ENCODE data around the gene SIRT7.

SIRT7 gene, protein sequence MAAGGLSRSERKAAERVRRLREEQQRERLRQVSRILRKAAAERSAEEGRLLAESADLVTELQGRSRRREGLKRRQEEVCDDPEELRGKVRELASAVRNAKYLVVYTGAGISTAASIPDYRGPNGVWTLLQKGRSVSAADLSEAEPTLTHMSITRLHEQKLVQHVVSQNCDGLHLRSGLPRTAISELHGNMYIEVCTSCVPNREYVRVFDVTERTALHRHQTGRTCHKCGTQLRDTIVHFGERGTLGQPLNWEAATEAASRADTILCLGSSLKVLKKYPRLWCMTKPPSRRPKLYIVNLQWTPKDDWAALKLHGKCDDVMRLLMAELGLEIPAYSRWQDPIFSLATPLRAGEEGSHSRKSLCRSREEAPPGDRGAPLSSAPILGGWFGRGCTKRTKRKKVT

DNA sequence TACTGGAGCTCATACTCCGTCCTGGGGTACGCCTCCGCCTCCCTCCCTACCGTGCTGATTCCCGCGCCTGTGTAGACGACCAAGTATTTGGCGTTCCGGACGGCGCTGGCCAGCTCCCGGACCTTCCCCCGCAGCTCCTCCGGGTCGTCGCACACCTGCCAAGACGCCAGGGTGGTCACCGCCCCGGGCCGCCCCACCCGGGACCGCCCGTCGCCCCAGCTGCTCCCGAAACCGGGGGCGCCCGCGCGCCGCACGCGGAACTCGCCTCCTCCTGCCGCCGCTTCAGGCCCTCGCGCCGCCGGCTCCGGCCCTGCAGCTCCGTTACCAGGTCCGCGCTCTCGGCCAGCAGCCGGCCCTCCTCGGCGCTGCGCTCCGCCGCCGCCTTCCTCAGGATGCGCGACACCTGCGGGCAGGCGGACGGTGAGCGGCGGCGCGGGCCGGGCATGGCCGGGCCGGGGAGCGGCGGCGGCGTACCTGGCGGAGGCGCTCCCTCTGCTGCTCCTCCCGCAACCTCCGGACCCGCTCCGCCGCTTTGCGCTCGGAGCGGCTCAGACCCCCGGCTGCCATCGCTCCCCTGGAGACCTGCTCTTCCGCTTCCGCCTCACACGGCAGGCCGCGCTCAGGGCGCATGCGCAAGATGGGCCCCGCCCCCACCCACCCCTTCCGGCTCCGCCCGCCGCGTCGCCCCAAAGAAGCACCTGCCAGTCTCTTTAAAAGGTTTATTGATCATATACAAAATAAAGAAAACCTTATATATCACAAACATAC lies at the start of gene SIRT7:
TSS of gene SIRT7 (minus strand) at position 612 of the 768 bp plus-strand sequence. CDS start at position 567, 45 bp downstream.
- no peak for FAIRE-seq

DNA sequence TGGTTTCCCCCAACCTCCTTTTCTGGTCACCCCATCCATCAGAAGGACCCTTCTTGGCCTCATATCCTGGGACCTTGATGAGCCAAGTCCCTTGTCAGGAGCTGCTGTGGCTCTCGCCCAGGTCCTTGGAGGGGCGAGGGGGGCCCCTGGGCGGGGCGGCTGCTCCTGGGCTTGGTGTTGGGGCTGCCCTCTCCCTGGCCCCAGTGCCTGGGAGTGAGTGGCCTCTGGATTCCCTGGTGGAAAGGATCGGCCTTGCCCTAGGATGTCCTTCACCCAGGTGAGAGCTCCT lies 49.2 kb upstream of the SIRT7 start:
- no peak for FAIRE-seq

DNA sequence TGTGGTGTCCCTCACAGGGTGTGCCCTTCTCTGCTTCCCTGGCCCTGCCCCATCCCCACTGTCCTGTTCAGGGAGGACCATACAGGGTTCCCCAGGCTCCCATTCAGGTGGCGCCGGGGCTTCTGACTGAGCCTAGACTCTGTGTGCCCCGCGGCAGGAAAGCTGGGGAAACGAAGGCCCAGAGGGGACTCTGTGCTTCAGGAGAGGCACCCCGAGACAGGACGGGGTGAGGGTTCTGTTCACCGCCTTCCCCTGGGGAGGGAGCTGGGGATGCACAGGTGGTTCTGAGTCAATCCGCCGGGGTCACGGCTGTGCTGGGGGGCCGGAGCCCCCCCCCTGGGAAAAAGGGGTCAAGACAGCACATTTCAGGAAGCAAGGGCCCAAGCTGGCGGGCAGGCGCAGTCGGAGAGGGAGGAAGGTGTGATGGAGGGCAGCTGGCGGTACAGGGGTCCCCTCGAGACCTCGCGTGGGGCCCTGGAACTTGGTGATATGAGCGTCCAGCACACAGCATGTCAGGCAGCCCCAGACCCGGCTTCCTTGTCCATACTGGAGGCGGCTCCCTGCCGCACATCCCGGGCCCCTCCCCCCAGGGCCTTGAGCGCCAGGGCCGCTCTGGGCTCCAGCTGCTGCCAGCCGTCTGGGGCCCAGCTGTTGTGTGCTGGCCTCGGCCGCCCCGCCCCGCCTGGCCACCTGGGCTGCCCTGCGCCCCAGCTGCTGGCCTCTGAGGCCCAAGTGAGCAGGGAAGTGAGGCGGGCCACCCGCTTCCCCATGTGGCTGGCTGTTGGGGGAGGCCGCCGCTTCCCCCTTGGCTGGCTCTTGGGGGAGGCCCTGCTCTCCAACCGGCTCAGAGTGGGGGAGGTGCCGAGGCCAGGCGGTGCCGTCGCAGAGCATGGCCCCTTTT lies 48.6 kb upstream of the SIRT7 start:
- FAIRE-seq: no peak

DNA sequence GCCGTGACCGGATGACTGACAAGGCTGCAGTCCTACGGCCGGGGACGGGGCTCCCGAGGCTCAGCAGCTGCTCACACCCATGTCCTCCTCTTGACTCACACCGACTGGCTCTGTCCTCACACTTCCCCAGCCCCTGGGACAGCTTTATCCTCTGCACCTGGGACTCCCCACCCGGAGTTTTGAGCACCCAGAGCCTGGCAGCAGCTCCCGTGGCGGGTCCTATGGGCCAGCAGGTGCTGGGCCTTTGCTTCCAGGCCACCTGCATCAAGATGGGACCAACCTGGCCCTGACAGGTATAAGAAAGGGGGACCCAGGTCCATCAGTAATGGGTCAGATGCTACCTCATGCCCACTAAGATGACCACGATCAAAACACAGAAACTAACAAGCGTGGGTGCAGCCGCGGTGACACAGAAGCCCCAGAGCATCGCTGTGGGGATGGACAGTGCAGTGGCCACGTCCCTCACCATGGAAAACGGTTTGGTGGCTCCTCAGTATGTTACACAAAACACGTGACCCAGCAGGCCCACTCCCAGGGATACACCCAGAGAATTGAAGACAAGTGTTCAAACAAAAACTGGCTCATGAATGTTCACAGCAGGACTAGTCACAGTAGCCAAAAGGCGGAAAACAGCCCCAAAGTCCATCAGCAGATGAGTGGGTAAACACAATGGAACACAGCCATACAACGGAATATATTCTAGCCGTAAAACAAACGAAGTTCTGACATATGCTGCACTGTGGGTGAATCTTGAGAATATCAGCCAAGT lies 46.3 kb upstream of the SIRT7 start:
- no peak for FAIRE-seq

- no peak for FAIRE-seq
These were observed 44.8 kb upstream of the SIRT7 start for GRCh38 chr17:81962499-81963441.

DNA sequence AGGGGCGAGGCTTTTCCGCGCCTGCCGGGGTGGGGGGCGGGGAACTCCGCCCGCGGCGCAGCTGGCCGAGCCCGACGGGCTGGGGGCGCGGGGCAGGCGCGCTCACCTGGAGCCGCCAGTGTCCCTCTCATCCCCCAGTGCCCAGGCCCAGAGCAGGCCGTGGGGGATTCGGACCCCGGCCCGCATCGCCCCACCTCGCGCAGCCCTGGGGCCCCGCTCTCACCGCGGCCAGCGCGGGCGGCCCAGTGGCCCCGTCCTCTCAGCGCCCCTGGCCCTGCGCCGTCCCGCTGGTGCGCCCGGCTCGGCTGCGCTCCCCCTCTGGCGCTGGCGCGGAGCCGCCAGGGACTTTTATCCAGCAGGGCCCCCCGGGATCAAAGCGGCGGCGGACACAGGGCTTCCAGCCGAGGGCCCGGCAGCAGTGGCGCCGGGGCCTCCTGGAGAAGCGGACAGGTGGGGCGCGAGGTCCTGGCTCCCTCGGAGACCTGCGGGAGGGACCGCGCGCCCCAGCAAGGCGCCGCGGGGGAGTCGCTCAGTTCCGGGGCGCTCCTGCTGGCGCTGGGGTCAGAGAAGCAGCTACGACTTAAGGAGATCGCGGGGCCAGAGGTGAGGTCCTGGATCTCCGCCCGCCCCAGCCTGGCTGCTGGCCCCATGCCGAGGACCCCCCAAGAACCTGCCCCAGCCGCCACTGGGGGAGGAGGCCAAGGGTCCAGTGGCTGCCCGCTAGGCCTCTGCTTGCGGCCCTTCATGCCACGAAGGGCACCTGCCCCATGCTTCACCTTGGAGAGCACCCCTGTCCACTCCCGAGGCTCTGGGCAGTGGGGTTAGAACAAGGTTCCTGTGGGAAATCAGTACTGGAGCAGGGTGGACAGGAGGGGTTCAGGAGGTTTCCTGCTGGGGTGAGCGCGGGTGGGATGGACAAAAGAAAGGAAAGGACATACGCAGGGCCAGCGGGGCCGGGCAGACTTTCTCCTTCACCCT lies 43.8 kb upstream of the SIRT7 start:
- no peak for FAIRE-seq

DNA sequence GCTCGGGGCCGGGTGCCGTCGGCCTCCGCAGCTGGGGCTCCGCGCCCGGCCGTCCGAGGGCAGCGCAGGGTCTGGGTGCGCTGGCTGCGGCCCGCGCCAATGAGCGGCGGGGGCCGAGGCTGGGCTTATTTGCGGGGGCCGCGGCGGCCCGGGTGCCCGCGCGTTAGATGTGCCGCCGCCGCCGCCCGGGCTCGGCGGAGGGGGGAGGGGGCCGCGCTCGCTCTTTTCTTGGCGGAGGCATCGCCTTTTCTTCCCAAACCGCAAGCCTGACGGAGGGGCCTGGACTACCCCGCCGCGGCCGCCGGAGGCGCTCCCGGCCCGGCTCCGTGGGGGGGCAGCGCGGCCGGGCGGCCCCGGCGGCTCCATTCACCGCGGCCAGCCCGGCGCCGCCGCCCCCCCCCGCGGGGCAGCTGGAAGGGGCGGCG lies 43.1 kb upstream of the SIRT7 start, which contains the start of gene NOTUM:
TSS of gene NOTUM (minus strand) at position 101 of the 425 bp plus-strand sequence. CDS start 278 bp downstream, outside the sequence.
- no peak for FAIRE-seq

DNA sequence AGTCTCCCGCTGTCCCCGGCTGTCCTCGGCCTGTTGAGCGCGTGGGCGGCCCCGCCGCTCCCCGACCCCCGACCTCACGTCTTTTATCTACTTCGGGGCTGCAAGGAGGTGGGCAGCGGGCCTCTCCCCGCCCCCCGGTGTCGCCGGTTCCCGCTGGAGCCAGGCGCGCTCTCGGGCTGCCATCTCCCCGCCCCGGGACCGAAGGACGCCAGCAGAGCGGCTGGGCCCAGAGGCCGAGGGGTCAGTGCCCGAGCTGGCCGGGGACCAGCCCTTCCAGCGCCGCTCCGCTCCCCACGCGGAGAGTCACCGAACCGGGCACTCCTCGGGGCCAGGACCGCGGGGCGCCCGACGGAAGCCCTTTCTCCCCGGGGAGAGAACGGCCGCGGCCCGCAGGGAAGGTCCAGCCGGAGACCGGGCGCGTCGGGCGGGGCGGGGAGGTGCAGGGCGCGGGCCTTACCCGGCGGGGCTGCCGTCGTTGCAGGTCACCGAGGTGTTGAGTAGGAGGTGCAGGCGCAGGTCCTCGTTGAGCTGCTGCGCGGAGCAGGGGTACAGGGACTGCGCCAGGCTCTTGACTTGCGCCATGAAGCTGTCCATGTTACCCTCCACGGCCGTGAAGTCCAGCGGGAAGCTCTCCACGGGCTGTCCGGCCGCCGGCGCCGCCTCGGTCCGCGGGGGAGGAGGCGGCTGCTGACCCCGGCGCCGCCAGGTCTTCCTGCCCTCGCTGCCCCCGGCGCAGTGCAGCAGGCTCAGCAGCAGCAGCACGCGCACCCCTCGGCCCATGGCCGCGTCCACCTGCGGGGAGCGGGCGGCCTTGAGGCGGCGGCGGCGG lies 42.4 kb upstream of the SIRT7 start:
- no peak for FAIRE-seq

GRCh38 chr17:81959362-81960129 lies 41.6 kb upstream of the SIRT7 start:
- no peak for FAIRE-seq

DNA sequence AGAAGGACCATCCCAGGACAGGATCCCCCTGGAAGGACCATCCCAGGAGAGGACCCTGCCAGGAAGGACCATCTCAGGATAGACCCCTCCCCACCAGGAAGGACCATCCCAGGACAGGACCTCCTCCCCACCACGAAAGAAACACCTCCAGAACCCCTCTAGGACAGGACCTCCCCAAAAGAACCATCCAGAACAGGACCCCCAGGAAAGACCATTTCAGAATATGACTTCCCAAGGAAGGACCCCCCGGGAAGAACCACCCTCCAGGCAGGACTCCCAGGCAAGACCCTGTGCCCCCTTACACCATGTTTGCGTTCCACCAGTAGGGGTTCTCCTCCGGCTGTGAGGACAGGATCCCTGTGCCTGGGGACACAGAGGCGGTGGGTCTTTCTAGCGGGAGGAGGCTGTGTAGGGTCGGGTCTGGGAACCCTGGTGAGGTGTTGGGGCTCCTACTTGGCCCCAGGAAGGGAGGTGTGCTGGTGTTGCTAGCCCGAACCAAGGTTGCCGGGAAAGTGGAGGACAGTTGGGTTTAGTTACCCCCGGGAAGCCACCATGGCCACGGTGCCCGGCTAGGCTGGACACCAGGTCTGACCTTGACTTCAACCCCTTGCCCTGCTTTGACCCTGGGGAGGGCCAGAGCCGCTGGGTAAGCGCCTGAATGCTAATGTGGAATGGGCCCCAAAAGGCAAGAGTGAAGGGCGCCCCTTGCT lies 40.8 kb upstream of the SIRT7 start:
- no peak for FAIRE-seq

DNA sequence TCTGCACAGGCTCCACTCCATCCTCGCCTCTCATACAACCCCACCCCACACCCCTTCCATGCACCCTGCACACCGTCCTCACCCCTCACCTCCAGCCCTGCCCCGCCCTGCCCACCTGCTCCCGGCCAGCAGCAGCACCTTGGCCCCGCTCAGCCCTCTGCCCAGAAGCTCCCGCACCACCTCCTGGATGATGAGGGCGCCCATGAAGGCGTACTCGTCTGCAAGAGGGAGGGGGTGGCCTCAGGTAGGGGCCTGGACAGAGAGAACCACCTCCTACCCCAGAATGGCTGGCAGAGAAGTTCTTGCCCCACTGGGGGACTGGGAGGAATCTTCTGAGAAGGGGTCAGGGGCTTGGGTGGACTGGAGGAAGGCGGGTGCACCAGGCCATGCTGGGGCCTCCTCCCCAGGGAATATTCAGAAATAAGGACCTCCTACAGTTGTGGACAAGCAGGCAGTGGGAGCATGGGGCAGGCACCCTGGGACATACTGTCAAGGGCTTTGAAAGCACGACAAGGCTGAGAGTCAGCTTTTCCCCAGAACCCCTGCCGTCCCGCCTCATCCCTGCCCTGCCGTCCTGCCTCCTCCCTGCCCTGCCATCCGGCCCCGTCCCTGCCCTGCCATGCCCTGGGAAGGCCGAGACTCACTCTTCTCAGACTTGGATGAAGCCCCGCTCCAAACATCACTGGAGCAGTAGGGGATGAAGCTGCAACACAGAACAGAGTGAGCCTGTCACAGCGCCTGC lies 39.9 kb upstream of the SIRT7 start:
- FAIRE-seq: no peak

DNA sequence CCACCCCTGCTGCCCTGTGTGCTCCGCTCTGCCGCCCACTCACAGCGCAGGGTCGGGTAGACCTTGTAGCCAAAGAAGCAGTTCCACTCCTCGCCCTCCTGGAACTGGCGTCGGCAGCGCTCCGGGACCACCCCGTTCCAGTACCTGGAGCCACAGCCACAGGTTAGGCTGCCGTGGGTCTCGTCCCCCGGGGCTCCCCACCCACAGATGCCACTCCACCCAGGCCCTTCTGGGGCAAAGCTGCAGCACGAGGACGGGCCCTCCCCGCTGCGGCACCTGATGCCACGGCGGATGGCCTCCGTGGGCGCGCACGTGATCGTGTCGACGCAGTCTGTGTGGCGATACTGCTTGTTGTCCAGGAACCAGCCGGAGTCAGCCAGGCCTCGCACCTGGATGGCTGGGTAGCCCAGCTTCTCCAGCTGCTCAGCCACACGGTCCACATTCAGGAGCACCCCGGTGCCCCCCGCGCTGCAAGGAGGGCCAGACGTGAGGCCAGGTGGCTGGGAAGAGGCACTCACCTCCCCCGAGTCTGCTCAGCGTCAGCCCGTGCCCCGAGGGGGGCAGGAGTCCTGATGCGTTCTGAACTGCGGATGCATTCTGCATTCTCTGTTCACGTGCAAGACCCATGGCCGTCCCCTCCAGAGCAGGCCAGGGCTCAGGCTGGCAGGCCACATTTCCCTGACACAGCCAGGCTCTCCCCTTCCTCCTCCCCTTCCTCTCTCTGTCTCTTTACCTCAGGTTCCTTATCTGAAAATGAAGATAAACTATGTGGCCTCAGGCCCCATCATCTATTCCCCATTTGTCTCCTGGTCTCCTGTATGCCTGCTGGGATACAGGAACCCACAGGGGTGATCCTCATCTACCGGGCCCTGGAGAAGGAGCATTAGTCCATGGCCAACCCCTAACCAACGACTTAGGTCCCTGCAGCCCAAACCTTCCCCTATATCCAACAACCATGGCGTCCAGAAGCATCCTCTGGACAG lies 38.9 kb upstream of the SIRT7 start:
- no peak for FAIRE-seq

- no peak for FAIRE-seq
These were observed 38.0 kb upstream of the SIRT7 start for GRCh38 chr17:81955756-81956544.

GRCh38 chr17:81955058-81955681 lies 37.2 kb upstream of the SIRT7 start:
- no peak for FAIRE-seq

All from endometrium (tissue), 2 donors.